Fibroblast of the aortic adventitia (primary cell): ENCODE data around the gene TIGD6. TPM values are rescaled to one million over a fixed set of nuclear protein-coding genes. Genes with fewer than 3 reads are reported as not detected.

Experiments used
- DNase-seq: peaks from one replicate; pipeline ENCODE4 v3.0.0-alpha.2; 2010; ENCODE audit warnings: low read depth
- H3K4me3 ChIP-seq: 2 replicates; pipeline ENCODE4 v1.5.1; 2011; ENCODE audit warnings: low read depth, mild to moderate bottlenecking, control low read depth, low read length, moderate library complexity
- total RNA-seq: library from RNA; depleted of rRNA; stranded (reverse); fragments of >200 nt; gene quantifications from 2 replicates; pipeline ENCODE4 v1.2.3, GENCODE V29; 2012; ENCODE audit warnings: low replicate concordance
- TF ChIP-seq, protein P1 (sequence below): IDR thresholded peaks from 2 replicates; pipeline ENCODE4 v1.5.1; 2011; ENCODE audit warnings: mild to moderate bottlenecking, low read length, control low read depth, inconsistent platforms; ENCODE audit not compliant: insufficient read depth

Gene TIGD6
- total RNA-seq = 5.7 and 7.3 TPM in 2 replicates

DNA sequence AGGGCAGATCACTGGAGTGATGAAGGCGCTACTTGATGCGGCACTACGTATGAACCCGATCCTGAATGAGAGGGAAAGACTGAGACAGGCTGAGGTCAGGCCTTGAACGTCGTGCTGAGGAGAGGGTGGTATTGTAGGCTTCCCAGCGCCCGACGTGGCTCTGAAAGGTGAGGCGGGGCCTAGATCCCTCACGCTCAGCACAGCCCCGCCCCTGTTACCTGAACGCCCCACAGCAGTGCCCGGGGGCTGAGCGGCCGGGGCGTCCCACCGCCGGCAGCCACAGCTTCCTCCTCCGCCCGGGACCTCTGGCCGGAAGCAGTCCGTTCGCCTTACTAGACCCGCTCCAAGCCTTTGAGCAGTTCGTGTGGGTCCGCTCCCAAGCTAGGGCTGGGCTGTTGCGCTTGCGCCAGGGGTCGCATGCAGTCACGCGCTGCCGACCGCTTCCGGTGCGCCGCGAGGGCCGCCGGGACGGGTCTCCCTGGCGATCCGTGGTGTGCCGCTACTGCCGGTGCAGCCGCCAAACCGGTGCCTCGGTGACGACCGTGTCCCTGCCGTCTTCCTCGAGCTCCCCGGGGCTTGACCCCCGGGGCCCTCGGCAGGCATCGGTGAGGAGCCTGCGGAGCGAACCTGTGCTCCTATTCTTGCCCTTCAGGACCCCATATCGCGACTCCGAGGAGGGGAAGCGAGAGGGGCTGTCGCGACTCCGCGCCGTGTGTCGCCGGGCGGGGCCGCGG, at the start of gene TIGD6, which contains the start of gene HMGXB3:
TSS of gene TIGD6 (minus strand) at position 399 of the 734 bp plus-strand sequence. CDS start 4,306 bp downstream, outside the sequence.
TSS of gene HMGXB3 (plus strand) at position 484 of the 734 bp plus-strand sequence. CDS start 4,114 bp downstream, outside the sequence.
- peak within 1 kb of the TSS; percentile 95 for H3K4me3 ChIP-seq
- TF ChIP-seq, protein P1, sequence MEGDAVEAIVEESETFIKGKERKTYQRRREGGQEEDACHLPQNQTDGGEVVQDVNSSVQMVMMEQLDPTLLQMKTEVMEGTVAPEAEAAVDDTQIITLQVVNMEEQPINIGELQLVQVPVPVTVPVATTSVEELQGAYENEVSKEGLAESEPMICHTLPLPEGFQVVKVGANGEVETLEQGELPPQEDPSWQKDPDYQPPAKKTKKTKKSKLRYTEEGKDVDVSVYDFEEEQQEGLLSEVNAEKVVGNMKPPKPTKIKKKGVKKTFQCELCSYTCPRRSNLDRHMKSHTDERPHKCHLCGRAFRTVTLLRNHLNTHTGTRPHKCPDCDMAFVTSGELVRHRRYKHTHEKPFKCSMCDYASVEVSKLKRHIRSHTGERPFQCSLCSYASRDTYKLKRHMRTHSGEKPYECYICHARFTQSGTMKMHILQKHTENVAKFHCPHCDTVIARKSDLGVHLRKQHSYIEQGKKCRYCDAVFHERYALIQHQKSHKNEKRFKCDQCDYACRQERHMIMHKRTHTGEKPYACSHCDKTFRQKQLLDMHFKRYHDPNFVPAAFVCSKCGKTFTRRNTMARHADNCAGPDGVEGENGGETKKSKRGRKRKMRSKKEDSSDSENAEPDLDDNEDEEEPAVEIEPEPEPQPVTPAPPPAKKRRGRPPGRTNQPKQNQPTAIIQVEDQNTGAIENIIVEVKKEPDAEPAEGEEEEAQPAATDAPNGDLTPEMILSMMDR = no peak
- DNase-seq = peak; percentile 94

DNA sequence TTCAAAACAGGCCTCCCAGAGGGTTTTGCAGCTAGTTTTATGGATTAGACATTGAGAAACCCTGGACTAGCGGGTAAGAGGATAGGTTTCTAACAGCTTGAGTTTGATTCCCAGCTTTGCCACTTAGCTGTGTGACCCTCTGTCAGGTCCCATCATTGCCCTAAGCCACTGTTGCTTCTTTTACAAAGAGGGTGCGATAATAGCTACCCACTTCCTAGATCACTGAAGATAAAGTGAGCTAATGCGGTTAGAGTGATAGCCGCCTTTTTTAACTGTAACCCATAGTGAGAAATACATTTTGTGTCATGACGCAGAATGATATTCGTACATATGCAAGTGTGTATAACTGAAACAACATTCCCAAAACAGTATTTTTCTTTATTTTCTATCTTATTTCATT, 45.6 kb upstream of the TIGD6 start:
- TF ChIP-seq, protein P1 = no peak
- no peak for DNase-seq
- no peak overlapping the region for H3K4me3 ChIP-seq

DNA sequence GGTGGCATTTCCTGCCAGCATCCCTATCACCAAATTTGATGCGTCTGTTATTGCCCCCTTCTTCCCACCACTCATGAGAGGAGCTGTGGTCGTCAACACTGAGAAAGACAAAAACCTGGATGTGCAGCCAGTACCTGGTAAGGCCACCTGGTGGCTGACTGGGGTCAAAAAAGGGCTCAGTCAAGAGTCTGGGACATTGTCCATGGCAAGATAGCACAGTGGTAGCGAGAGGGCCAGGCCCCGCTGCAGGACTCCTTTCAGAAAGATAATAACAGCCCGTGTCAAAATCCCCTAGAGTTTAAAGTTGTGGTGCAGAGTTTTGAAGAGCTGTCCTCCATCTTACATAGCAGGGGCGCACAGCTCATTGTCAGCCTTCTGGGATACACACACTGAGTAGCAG, 45.1 kb upstream of the TIGD6 start:
- TF ChIP-seq, protein P1 = no peak
- H3K4me3 ChIP-seq = no peak overlapping the region
- DNase-seq = no peak

DNA sequence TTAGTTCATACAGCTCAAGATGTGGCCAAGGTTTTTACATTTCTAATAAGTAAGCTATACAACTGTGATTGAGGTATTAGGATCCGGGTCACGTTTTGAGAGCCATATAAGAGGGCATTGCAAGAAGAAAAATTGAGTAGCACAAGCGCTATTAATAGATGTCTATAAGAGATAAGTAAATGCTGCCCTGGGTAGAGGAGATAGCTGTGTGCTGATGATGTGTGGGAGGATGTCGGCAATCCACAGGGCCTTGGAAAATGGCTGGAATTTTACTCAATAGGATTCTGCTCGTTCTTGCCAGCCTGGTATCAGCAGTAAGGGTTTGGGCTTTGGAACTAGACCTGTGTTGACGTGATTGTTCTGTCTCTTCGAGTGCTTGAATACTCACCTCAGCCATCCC, 44.3 kb upstream of the TIGD6 start:
- TF ChIP-seq, protein P1 = no peak
- H3K4me3 ChIP-seq = no peak overlapping the region
- no peak for DNase-seq

DNA sequence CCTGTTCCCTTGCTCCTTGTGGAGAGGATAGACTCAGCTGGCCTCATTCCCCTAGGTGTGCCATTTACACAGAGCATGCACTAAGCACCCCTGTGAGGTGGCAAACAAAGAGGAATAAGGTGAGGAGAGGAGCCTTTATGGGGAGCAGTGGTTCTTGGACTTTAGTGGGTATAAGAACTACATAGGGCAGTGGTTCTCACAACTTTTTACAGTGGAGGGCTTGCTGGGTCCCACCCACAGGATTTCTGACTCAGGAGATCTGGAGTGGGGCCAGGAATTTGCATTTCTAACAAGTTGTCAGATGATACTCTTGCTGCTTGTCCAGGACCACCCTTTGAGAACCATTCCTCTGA, 43.9 kb upstream of the TIGD6 start:
- TF ChIP-seq, protein P1 = no peak
- peak; percentile 78 for DNase-seq
- no peak overlapping the region for H3K4me3 ChIP-seq

DNA sequence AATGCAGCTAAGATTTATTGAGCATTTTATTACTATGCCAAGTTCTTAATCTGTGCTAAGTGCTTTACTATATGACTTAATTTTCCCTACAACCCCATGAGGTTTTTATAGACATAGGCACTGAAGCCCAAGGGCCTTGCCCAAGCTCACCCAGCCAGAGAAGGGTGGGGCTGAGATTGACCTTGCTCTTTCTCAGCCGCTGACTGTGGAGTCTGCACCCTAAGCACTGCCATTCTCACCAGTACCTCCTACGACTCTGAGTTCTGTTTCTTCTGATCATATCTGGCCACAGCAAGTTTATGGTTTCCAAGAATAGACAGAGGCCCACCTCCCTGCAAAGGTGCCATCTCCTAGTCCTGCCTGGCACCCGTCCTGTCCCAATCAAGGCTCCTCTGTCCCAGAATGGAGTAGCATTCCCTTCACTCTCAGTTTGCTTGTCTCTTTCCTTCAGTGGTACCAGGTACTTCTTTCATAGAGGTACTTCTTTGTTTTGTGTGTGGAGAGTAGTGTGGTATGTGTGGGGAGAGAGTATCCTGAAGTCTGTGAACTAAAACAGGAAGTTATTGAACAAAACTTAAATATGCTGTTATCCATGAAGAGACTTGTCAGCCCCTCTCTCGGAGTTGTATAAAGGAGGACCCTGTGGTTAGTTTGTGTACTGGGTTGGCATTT, 43.3 kb upstream of the TIGD6 start:
- DNase-seq = no peak
- TF ChIP-seq, protein P1 = no peak
- H3K4me3 ChIP-seq = no peak overlapping the region
